ENCODE results near the gene PLCD3. TPM values are rescaled to one million over a fixed set of nuclear protein-coding genes. Genes with fewer than 3 reads are reported as not detected.
A peak's percentile ranks its signal among the peaks of the same experiment; 100 is the strongest.

Gene PLCD3
- polyA plus RNA-seq, 1 of the 3 experiments (the other 2 are of a cell fraction) = 59.7 TPM

- TF ChIP-seq, protein P1, sequence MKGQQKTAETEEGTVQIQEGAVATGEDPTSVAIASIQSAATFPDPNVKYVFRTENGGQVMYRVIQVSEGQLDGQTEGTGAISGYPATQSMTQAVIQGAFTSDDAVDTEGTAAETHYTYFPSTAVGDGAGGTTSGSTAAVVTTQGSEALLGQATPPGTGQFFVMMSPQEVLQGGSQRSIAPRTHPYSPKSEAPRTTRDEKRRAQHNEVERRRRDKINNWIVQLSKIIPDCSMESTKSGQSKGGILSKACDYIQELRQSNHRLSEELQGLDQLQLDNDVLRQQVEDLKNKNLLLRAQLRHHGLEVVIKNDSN (IDR thresholded peaks at IDR 0.05; ENCODE audit: borderline replicate concordance, low read depth) = no peak
- TF ChIP-seq GABPA (IDR thresholded peaks at IDR 0.05; ENCODE audit: low read depth) (no peak), TEAD4 (IDR thresholded peaks at IDR 0.05; ENCODE audit: borderline replicate concordance, insufficient read depth) (no peak), RCOR1 (IDR thresholded peaks at IDR 0.05; ENCODE audit: low read length) (no peak), SMC3 (IDR thresholded peaks at IDR 0.05; ENCODE audit: low read depth, low read length) (no peak), EP300 (IDR thresholded peaks at IDR 0.05; ENCODE audit: borderline replicate concordance in 1 of 2, low read depth in 1 of 2, low read length in 1 of 2) (no peak), NRF1 (IDR thresholded peaks at IDR 0.05; ENCODE audit: low read depth, low read length) (no peak)
- TF ChIP-seq, protein P2, sequence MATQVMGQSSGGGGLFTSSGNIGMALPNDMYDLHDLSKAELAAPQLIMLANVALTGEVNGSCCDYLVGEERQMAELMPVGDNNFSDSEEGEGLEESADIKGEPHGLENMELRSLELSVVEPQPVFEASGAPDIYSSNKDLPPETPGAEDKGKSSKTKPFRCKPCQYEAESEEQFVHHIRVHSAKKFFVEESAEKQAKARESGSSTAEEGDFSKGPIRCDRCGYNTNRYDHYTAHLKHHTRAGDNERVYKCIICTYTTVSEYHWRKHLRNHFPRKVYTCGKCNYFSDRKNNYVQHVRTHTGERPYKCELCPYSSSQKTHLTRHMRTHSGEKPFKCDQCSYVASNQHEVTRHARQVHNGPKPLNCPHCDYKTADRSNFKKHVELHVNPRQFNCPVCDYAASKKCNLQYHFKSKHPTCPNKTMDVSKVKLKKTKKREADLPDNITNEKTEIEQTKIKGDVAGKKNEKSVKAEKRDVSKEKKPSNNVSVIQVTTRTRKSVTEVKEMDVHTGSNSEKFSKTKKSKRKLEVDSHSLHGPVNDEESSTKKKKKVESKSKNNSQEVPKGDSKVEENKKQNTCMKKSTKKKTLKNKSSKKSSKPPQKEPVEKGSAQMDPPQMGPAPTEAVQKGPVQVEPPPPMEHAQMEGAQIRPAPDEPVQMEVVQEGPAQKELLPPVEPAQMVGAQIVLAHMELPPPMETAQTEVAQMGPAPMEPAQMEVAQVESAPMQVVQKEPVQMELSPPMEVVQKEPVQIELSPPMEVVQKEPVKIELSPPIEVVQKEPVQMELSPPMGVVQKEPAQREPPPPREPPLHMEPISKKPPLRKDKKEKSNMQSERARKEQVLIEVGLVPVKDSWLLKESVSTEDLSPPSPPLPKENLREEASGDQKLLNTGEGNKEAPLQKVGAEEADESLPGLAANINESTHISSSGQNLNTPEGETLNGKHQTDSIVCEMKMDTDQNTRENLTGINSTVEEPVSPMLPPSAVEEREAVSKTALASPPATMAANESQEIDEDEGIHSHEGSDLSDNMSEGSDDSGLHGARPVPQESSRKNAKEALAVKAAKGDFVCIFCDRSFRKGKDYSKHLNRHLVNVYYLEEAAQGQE (IDR thresholded peaks at IDR 0.05; ENCODE audit: low read depth, low read length) = no peak
Observed at GRCh38 chr17:45129940-45130680, 2.2 kb downstream of the PLCD3 start (continued).

DNA sequence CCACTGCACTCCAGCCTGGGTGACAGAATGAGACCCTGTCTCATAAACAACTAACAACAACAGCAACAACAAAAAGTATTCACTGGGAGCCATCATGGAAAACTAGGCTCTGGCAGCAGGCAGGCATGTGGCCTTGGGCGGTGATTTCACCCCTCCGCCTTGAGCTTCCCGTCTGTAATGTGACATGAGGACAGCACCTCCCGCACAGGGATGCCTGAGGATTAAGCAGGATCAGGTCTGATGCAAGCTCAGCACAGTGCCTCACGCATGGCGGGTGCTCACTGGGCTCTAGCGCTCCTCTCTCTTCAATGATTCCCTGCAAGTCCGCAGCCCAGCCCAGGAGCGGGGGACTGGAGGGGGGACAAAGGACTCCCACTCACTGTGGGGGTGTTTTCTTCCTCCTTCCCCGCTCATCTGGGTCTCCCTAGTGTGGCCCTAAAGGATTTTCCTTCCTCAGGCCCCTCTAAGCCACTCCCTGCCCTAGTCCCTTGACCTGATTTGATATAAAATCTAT is 2.8 kb downstream of the PLCD3 start:
- no peak overlapping the region for H3K4me3 ChIP-seq (ENCODE audit: low read depth in 2 of 2, low read length in 1 of 2)

More for the DNA sequence above, 2.8 kb downstream of the PLCD3 start:
- POLR2A ChIA-PET = interaction anchor here (0.7 kb wide), 1 partner anchor 14 kb away, joined by 3 read pairs; no protein-coding TSS in a partner anchor
- Histone ChIP-seq H3K27ac (ENCODE audit: low read depth in 2 of 2, low read length in 1 of 2) (peak overlapping the region in 1 of 2 experiments; percentile 65; a peak in 1 of 4 replicates), H3K79me2 (ENCODE audit: insufficient read depth) (peaks cover 75% of the 10 kb centered on the region), H4K20me1 (ENCODE audit: insufficient read depth) (no peaks in the 10 kb centered on the region), H3K9me3 (no peaks in the 10 kb centered on the region), H3K4me2 (peak overlapping the region; percentile 88; the same call in 1 of the 2 replicates), H3K9ac (no peak overlapping the region; the same call in 1 of the 2 replicates), H3K36me3 (replicated peaks in 1 of 2; ENCODE audit: control insufficient read depth in 1 of 2, insufficient read depth in 2 of 2, low read length in 1 of 2) (peaks cover 0 to 7% of the 10 kb centered on the region in 2 experiments), H3F3A (replicated peaks; ENCODE audit: insufficient read depth) (peaks cover 23% of the 10 kb centered on the region), H3K27me3 (ENCODE audit: insufficient read depth) (no peaks in the 10 kb centered on the region), H3K9me2 (no peaks in the 10 kb centered on the region), H2AFZ (ENCODE audit: low read depth) (no peak overlapping the region), H3K4me1 (ENCODE audit: control insufficient read depth in 1 of 2, insufficient read depth in 2 of 2, low read depth in 1 of 2, low read length in 1 of 2) (peaks cover 26 to 30% of the 10 kb centered on the region in 2 experiments; a peak in 3 of 4 replicates)
- TF ChIP-seq YY1 (IDR thresholded peaks at IDR 0.05; ENCODE audit: low read depth) = no peak
- no peak for TF ChIP-seq EZH2phosphoT487 (IDR thresholded peaks at IDR 0.05; ENCODE audit: borderline replicate concordance, low read depth)
- TF ChIP-seq, protein P3, sequence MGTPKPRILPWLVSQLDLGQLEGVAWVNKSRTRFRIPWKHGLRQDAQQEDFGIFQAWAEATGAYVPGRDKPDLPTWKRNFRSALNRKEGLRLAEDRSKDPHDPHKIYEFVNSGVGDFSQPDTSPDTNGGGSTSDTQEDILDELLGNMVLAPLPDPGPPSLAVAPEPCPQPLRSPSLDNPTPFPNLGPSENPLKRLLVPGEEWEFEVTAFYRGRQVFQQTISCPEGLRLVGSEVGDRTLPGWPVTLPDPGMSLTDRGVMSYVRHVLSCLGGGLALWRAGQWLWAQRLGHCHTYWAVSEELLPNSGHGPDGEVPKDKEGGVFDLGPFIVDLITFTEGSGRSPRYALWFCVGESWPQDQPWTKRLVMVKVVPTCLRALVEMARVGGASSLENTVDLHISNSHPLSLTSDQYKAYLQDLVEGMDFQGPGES (IDR thresholded peaks at IDR 0.05; ENCODE audit: low read depth, low read length) = no peak
- no peak for TF ChIP-seq FOXM1 (IDR thresholded peaks at IDR 0.05; ENCODE audit: low read depth)
- TF ChIP-seq SIN3A (IDR thresholded peaks at IDR 0.05; ENCODE audit: borderline replicate concordance, low read depth, low read length) = no peak
- TF ChIP-seq, protein P4, sequence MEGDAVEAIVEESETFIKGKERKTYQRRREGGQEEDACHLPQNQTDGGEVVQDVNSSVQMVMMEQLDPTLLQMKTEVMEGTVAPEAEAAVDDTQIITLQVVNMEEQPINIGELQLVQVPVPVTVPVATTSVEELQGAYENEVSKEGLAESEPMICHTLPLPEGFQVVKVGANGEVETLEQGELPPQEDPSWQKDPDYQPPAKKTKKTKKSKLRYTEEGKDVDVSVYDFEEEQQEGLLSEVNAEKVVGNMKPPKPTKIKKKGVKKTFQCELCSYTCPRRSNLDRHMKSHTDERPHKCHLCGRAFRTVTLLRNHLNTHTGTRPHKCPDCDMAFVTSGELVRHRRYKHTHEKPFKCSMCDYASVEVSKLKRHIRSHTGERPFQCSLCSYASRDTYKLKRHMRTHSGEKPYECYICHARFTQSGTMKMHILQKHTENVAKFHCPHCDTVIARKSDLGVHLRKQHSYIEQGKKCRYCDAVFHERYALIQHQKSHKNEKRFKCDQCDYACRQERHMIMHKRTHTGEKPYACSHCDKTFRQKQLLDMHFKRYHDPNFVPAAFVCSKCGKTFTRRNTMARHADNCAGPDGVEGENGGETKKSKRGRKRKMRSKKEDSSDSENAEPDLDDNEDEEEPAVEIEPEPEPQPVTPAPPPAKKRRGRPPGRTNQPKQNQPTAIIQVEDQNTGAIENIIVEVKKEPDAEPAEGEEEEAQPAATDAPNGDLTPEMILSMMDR (IDR thresholded peaks at IDR 0.05) = no peak
- no peak for TF ChIP-seq ZBTB33 (IDR thresholded peaks at IDR 0.05; ENCODE audit: borderline replicate concordance, low read depth)
- TF ChIP-seq POLR2AphosphoS5 (IDR thresholded peaks at IDR 0.05; ENCODE audit: low read depth, low read length) = no peak
- no peak for TF ChIP-seq NFIC (IDR thresholded peaks at IDR 0.05; ENCODE audit: borderline replicate concordance)
- 80% methylated on average over 4 of the region's 10 CpGs for WGBS (ENCODE audit: low lambda C conversion rate)
- CTCF ChIA-PET = interaction anchor here (0.7 to 10.8 kb wide), 10 partner anchors 11 to 210 kb away, joined by 3 to 194 read pairs (median 5); no protein-coding TSS in a partner anchor
- no peak for DNase-seq
